H1 (cell line): ENCODE measurements around the gene UBR2.
A peak's percentile ranks its signal among the peaks of the same experiment; 100 is the strongest.

ENCODE experiments used
- CTBP2 ChIP-seq: IDR thresholded peaks from 2 replicates; pipeline ENCODE4 v1.7.0; 2011; ENCODE audit warnings: borderline replicate concordance, mild to moderate bottlenecking, moderate library complexity, mixed read lengths, low read length; ENCODE audit not compliant: insufficient read depth, insufficient read length
- CTCF ChIP-seq, 3 experiments: IDR thresholded peaks; 1 replicate in 2 of 3; 2 replicates in 1 of 3; pipeline versions ENCODE4 v1.5.1 to v1.6.1; 2011; ENCODE audit warnings: low read length in 3 of 3, mild to moderate bottlenecking in 3 of 3, inconsistent platforms in 2 of 3, low read depth in 1 of 3, moderate library complexity in 1 of 3; ENCODE audit not compliant: insufficient read depth in 1 of 3; ENCODE audit errors: control extremely low read depth in 1 of 3
- JUND ChIP-seq: IDR thresholded peaks from 2 replicates; pipeline ENCODE4 v1.6.1; 2011; ENCODE audit warnings: mild to moderate bottlenecking, improper control_type of control experiment, low read length
- POLR2AphosphoS5 ChIP-seq: IDR thresholded peaks from 2 replicates; pipeline ENCODE4 v1.6.1; 2011; ENCODE audit warnings: low read depth, low read length
- RAD21 ChIP-seq, 2 experiments: IDR thresholded peaks in 1 of 2; conservative IDR thresholded peaks in 1 of 2; 2 replicates each; pipeline ENCODE4 v1.6.1; 2011; ENCODE audit warnings: low read depth in 2 of 2, low read length in 2 of 2, improper control_type of control experiment in 1 of 2, inconsistent platforms in 1 of 2, mild to moderate bottlenecking in 1 of 2, moderate library complexity in 1 of 2
- YY1 ChIP-seq: IDR thresholded peaks from 2 replicates; pipeline ENCODE4 v1.6.1; 2011; ENCODE audit warnings: low read depth, mild to moderate bottlenecking, low read length

- TF ChIP-seq CTCF (IDR thresholded peaks at IDR 0.05; ENCODE audit: control extremely low read depth in 1 of 3, insufficient read depth in 1 of 3, low read depth in 1 of 3, low read length in 3 of 3) (peak in 2 of 3 experiments; percentile 11 to 18; a peak in 2 of 4 replicates), RAD21 (IDR thresholded peaks at IDR 0.05 in 1 of 2, conservative IDR thresholded peaks at IDR 0.05 in 1 of 2; ENCODE audit: low read depth in 2 of 2, low read length in 2 of 2) (no peak), CTBP2 (no peak), POLR2AphosphoS5 (no peak), JUND (no peak), YY1 (no peak)
Measured at GRCh38 chr6:42698217-42698616, 134.4 kb downstream of the UBR2 start.
